ENCODE data around the gene CCDC54.

GRCh38 chr3:107347751-107348150 is 29.5 kb upstream of the CCDC54 start:
- no peak for TF ChIP-seq CTCF (IDR thresholded peaks at IDR 0.05)
- TF ChIP-seq EP300 (IDR thresholded peaks at IDR 0.05) = no peak
- no peak for TF ChIP-seq POLR2A (IDR thresholded peaks at IDR 0.05)

Data from tibial nerve (tissue), 4 donors.